GM12878 (cell line): ENCODE measurements around the gene TLE3. TPM values are rescaled to one million over a fixed set of nuclear protein-coding genes. Genes with fewer than 3 reads are reported as not detected.

Experiments used
- ATAC-seq: fragments of 200-7000 bp; cut with Tn5 transposase; 3 replicates; pipeline ENCODE4 v1.9.1; 2020; ENCODE audit warnings: mild to moderate bottlenecking, moderate library complexity
- BruUV-seq: library from RNA; stranded (reverse); fragments of 400-500 nt; replicated peaks from 2 replicates; lab custom pipeline; 2021; lab: Mats Ljungman, UMichigan
- CTCF ChIA-PET: fragments of 300-600 bp; sonication (Branson Sonifier 250); formaldehyde crosslinking; extraction: SDS; loops from one replicate; lab custom pipeline; 2021; ENCODE audit warnings: inconsistent platforms; lab: Yijun Ruan, JAX
- POLR2A ChIA-PET: fragments of 350-600 bp; formaldehyde crosslinking; extraction: SDS; loops from one replicate; lab custom pipeline; 2021; ENCODE audit warnings: inconsistent platforms; lab: Charles Lee
- RAD21 ChIA-PET: fragments of 300-600 bp; sonication (Branson Sonifier 250); formaldehyde crosslinking; loops from one replicate; lab custom pipeline; 2023; ENCODE audit warnings: antibody characterized with exemption; ENCODE audit not compliant: unreplicated experiment; lab: Charles Lee
- SMC1A ChIA-PET: fragments of 300-600 bp; sonication (Branson Sonifier 250); formaldehyde crosslinking; loops from one replicate; lab custom pipeline; 2023; ENCODE audit not compliant: unreplicated experiment, uncharacterized antibody; lab: Charles Lee
- DNase-seq: peaks from one replicate; pipeline ENCODE4 v3.0.0-alpha.2; 2011; ENCODE audit warnings: low read depth, low spot score
- FAIRE-seq: peaks from 3 replicates; lab custom pipeline; 2011; peaks lifted over from hg19 to GRCh38; lab: Jason Lieb, UNC
- H2AFZ ChIP-seq: 2 replicates; pipeline ENCODE4 v1.6.0; 2011; ENCODE audit warnings: low read depth, low read length, control low read depth; ENCODE audit not compliant: control insufficient read depth
- H3K27ac ChIP-seq: 2 replicates; pipeline ENCODE4 v1.5.1; 2011; ENCODE audit warnings: control low read depth; ENCODE audit not compliant: control insufficient read depth, insufficient read depth
- H3K27me3 ChIP-seq, 2 experiments: replicated peaks in 1 of 2; 2 replicates each; pipeline versions ENCODE4 v1.6.0 to v1.6.1; 2011; ENCODE audit warnings: low read length in 1 of 2; ENCODE audit not compliant: control insufficient read depth in 2 of 2, insufficient read depth in 2 of 2
- H3K36me3 ChIP-seq, 2 experiments: 2 replicates each; pipeline ENCODE4 v1.5.1; 2011; ENCODE audit warnings: low read length in 1 of 2; ENCODE audit not compliant: control insufficient read depth in 2 of 2, insufficient read depth in 2 of 2
- H3K4me1 ChIP-seq: 2 replicates; pipeline ENCODE4 v1.6.1; 2011; ENCODE audit warnings: mild to moderate bottlenecking, low read length, moderate library complexity, mixed read lengths; ENCODE audit not compliant: control insufficient read depth, insufficient read depth
- H3K4me2 ChIP-seq: 2 replicates; pipeline ENCODE4 v1.6.0; 2011; ENCODE audit warnings: control low read depth; ENCODE audit not compliant: control insufficient read depth, insufficient read depth
- H3K4me3 ChIP-seq: fragments of 200-600 bp; sonication (generic); 2 replicates; pipeline ENCODE4 v1.5.1; 2016
- H3K79me2 ChIP-seq: 2 replicates; pipeline ENCODE4 v1.6.0; 2011; ENCODE audit warnings: low read length; ENCODE audit not compliant: control insufficient read depth, insufficient read depth
- H3K9ac ChIP-seq: 2 replicates; pipeline ENCODE4 v1.8.0; 2011; ENCODE audit warnings: low read length, control low read depth, mixed read lengths; ENCODE audit not compliant: control insufficient read depth, insufficient read depth
- H3K9me3 ChIP-seq: replicated peaks from 3 replicates; pipeline ENCODE4 v1.5.1; 2011; ENCODE audit warnings: mild to moderate bottlenecking, low read length; ENCODE audit not compliant: control insufficient read depth, insufficient read depth
- H4K20me1 ChIP-seq: 2 replicates; pipeline ENCODE4 v1.6.0; 2011; ENCODE audit not compliant: control insufficient read depth, insufficient read depth
- BMI1 ChIP-seq: fragments of 450-650 bp; IDR thresholded peaks from 2 replicates; pipeline ENCODE4 v1.6.1; 2016; ENCODE audit warnings: mild to moderate bottlenecking, moderate library complexity, borderline replicate concordance
- CTCF ChIP-seq, 3 experiments: IDR thresholded peaks in 2 of 3; conservative IDR thresholded peaks in 1 of 3; 2 replicates each; pipeline ENCODE4 v1.5.1; 2011; ENCODE audit warnings: low read depth in 3 of 3, low read length in 3 of 3, mild to moderate bottlenecking in 3 of 3, control low read depth in 2 of 3, moderate library complexity in 2 of 3, inconsistent platforms in 1 of 3, mixed read lengths in 1 of 3; ENCODE audit not compliant: control insufficient read depth in 2 of 3, insufficient read depth in 1 of 3; ENCODE audit errors: extremely low read depth in 1 of 3
- MXI1 ChIP-seq: fragments of 150-350 bp; IDR thresholded peaks from 2 replicates; pipeline ENCODE4 v1.6.1; 2011; ENCODE audit warnings: low read depth, mild to moderate bottlenecking, inconsistent platforms, low read length, improper control_type of control experiment
- PAX5 ChIP-seq: IDR thresholded peaks from 2 replicates; pipeline ENCODE4 v1.6.1; 2011; ENCODE audit warnings: low read depth, low read length, borderline replicate concordance
- RAD21 ChIP-seq: IDR thresholded peaks from 2 replicates; pipeline ENCODE4 v1.6.1; 2011; ENCODE audit warnings: mild to moderate bottlenecking, low read depth, low read length, moderate library complexity; ENCODE audit not compliant: insufficient read depth
- SIN3A ChIP-seq: IDR thresholded peaks from 2 replicates; pipeline ENCODE4 v1.6.1; 2012; ENCODE audit warnings: low read depth, low read length, improper control_type of control experiment
- SPI1 ChIP-seq: IDR thresholded peaks from 2 replicates; pipeline ENCODE4 v1.6.1; 2011; ENCODE audit warnings: low read depth, mild to moderate bottlenecking, low read length, moderate library complexity, borderline replicate concordance; ENCODE audit not compliant: insufficient read depth
- SREBF1 ChIP-seq: IDR thresholded peaks from 2 replicates; pipeline ENCODE4 v1.6.1; 2012; ENCODE audit warnings: mild to moderate bottlenecking, low read length
- SRF ChIP-seq, 2 experiments: IDR thresholded peaks; 2 replicates each; pipeline ENCODE4 v1.6.1; 2011; ENCODE audit warnings: low read depth in 2 of 2, low read length in 2 of 2, mild to moderate bottlenecking in 1 of 2, moderate library complexity in 1 of 2
- ZNF274 ChIP-seq: IDR thresholded peaks from one replicate; pipeline ENCODE4 v1.8.0; 2011; ENCODE audit not compliant: insufficient read length, insufficient read depth
- WGBS: methylation state at CpG from one replicate; pipeline ENCODE4 v1.1.6; 2016; ENCODE audit warnings: low lambda C conversion rate; ENCODE audit not compliant: insufficient replicate concordance, insufficient coverage; ENCODE audit errors: missing lambda C conversion rate; 5-methylcytosine and 5-hydroxymethylcytosine counted together
- in situ Hi-C: fragments of 300-500 bp; cut with MboI; formaldehyde crosslinking; loops from 9 replicates; pipeline ENCODE4 v1.14.3; 2018; ENCODE audit warnings: mixed read lengths
- intact Hi-C: fragments of 100-400 bp; cut with micrococcal nuclease; formaldehyde crosslinking; loops from one replicate; pipeline ENCODE4 v1.14.2; 2022; ENCODE audit not compliant: unreplicated experiment
- polyA plus RNA-seq, 11 experiments: library from polyadenylated mRNA; depleted of rRNA in 4 of 11; unstranded in 6 of 11; stranded (reverse) in 5 of 11; fragments of >200 nt; fragmentation: Nextera tagmentation in 4 of 11; fragmentation: Illumina TruSeq in 1 of 11; extraction: Ambion mirVana in 4 of 11; extraction: Trizol in 1 of 11; gene quantifications; 1 replicate in 1 of 11; 2 replicates in 10 of 11; pipeline versions ENCODE4 v1.2.1 to v1.2.3, GENCODE V29; 2011 to 2016; ENCODE audit warnings: inconsistent platforms in 2 of 11, missing spikeins in 2 of 11, low read depth in 1 of 11
- total RNA-seq, 4 experiments: library from RNA; depleted of rRNA in 3 of 4; stranded (reverse); fragments of >200 nt in 3 of 4; fragmentation: Illumina TruSeq in 1 of 4; extraction: Trizol in 1 of 4; gene quantifications; 2 replicates each; pipeline versions ENCODE4 v1.2.1 to v1.2.3, GENCODE V29; 2013 to 2021

The TLE3 gene
- total and polyA plus RNA-seq, 10 of the 15 experiments (the other 5 are each of a cell fraction or from before 2014, with no cell fraction given) = 1.2 to 65.5 (median 9.7) TPM

GRCh38 chr15:70074380-70074779 is 23.3 kb downstream of the TLE3 start:
- peaks cover 10% of the 10 kb centered on the region for H4K20me1 ChIP-seq
- no peak overlapping the region for H2AFZ ChIP-seq
- WGBS = 95% methylated on average over 13 of the region's 13 CpGs
- intact Hi-C loops = no loop called here
- DNase-seq = no peak
- TF ChIP-seq BMI1 = no peak
- H3K79me2 ChIP-seq = no peaks in the 10 kb centered on the region
- H3K27ac ChIP-seq = no peak overlapping the region
- in situ Hi-C loops = no loop called here
- no peak overlapping the region for H3K9ac ChIP-seq
- POLR2A ChIA-PET = no interaction called here
- RAD21 ChIA-PET = interaction anchor here (0.8 to 0.9 kb wide), 2 partner anchors 90 to 344 kb away, joined by 3 read pairs; no protein-coding TSS in a partner anchor
- no peak for ATAC-seq
- H3K4me1 ChIP-seq = no peaks in the 10 kb centered on the region
- H3K4me3 ChIP-seq = no peak overlapping the region
- no peak overlapping the region for H3K4me2 ChIP-seq
- BruUV-seq = no TSS peak
- no peaks in the 10 kb centered on the region for H3K27me3 ChIP-seq
- H3K9me3 ChIP-seq = no peaks in the 10 kb centered on the region
- SMC1A ChIA-PET = no interaction called here
- CTCF ChIA-PET = no interaction called here
- H3K36me3 ChIP-seq = peaks cover 35 to 57% of the 10 kb centered on the region in 2 experiments; a peak in 3 of 4 replicates
- no peak for FAIRE-seq

GRCh38 chr15:70072479-70072878 is 25.2 kb downstream of the TLE3 start:
- no TSS peak for BruUV-seq
- H4K20me1 ChIP-seq = peaks cover 5% of the 10 kb centered on the region
- no peaks in the 10 kb centered on the region for H3K79me2 ChIP-seq
- ChIA-PET POLR2A (no interaction called here), CTCF (no interaction called here), RAD21 (no interaction called here), SMC1A (interaction anchor here (0.8 to 1.1 kb wide), 2 partner anchors 18 to 26 kb away, joined by 3 read pairs; no protein-coding TSS in a partner anchor)
- FAIRE-seq (no peak), ATAC-seq (no peak; the same call in 2 of the 3 replicates), DNase-seq (no peak)
- H3K4me1 ChIP-seq = no peaks in the 10 kb centered on the region
- no peak overlapping the region for H3K4me3 ChIP-seq
- intact Hi-C loops = no loop called here
- H3K36me3 ChIP-seq = peaks cover 42 to 62% of the 10 kb centered on the region in 2 experiments
- no peak overlapping the region for H3K27ac ChIP-seq
- H3K9me3 ChIP-seq = no peaks in the 10 kb centered on the region
- H2AFZ ChIP-seq = no peak overlapping the region
- no peak overlapping the region for H3K4me2 ChIP-seq
- H3K9ac ChIP-seq = no peak overlapping the region
- TF ChIP-seq MXI1 (no peak), SIN3A (no peak), PAX5 (no peak), SREBF1 (no peak), SPI1 (0 out of 2 replicates have a peak, but pooled peaks have one; percentile 11), RAD21 (peak; percentile 49), CTCF (IDR thresholded peaks at IDR 0.05 in 2 of 3, conservative IDR thresholded peaks at IDR 0.05 in 1 of 3; ENCODE audit: control insufficient read depth in 2 of 3, extremely low read depth in 1 of 3, insufficient read depth in 1 of 3, low read depth in 3 of 3, low read length in 3 of 3) (peak in 1 of 3 experiments; percentile 18; a peak in 1 of 6 replicates), ZNF274 (no peak), SRF (IDR thresholded peaks at IDR 0.05; ENCODE audit: low read depth in 2 of 2, low read length in 2 of 2) (no peak)
- WGBS = 82% methylated on average over 3 of the region's 3 CpGs
- in situ Hi-C loops = no loop called here
- no peaks in the 10 kb centered on the region for H3K27me3 ChIP-seq
